Measurements from ENCODE around the gene RASSF7. TPM values are rescaled to one million over a fixed set of nuclear protein-coding genes. Genes with fewer than 3 reads are reported as not detected.

Gene RASSF7
- total RNA-seq, 4 donors from 2014 or later, result 0.56 to 2.4 (median 0.70) TPM

DNA sequence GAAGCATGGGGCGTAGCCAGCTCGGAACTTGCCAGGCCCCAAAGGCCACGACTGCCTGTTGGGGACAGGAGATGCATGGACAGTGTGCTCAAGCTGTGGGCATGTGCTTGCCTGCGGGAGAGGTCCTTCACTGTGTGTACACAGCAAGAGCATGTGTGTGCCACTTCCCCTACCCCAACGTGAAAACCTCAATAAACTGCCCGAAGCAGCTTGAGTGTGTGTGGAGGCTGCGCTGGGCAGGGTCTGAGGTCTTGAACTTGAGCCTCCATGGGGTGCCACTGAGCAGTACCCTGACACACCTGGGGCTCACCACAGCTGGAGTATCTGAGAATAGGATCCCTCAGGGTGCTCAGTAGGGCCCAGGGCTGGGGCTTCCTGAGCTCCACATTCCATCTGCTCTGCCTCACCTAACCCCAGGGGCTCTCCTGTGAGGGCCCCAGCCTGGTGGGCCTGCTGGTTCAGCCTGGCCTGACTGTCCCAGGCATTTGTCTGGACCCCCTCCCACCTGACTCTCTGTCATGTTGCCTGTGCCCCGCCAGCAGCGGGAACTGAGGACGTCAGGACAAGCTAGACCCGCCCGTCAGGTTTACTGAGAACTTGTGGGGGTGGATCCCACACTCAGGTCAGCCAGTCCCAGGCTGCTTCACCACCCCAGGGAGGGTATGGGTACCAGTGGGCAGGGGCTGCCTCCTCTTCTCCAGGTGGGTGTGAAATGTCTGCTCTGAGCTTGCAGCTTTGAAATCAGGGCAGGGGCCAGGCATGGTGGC, 3.2 kb downstream of the RASSF7 start:
- ATAC-seq (no peak), DNase-seq (no peak)
- no peak overlapping the region for H3K27ac ChIP-seq
- no peaks in the 10 kb centered on the region for H3K9me3 ChIP-seq
- in situ Hi-C loops (cut with MboI; ENCODE audit: low sequenced_read_pairs in 4 of 4) (loop anchor here (25.0 kb wide), 2 partner anchors 148 to 173 kb away; partner anchors contain the start of genes EPS8L2 (in 3 of the 4) and TALDO1 (in 1 of the 4)), intact Hi-C loops (cut with DNase I; ENCODE audit: low total_unique reads) (no loop called here)
- H3K36me3 ChIP-seq, result no peaks in the 10 kb centered on the region
- no peak for TF ChIP-seq POLR2A (IDR thresholded peaks at IDR 0.05)
- TF ChIP-seq, protein P1, sequence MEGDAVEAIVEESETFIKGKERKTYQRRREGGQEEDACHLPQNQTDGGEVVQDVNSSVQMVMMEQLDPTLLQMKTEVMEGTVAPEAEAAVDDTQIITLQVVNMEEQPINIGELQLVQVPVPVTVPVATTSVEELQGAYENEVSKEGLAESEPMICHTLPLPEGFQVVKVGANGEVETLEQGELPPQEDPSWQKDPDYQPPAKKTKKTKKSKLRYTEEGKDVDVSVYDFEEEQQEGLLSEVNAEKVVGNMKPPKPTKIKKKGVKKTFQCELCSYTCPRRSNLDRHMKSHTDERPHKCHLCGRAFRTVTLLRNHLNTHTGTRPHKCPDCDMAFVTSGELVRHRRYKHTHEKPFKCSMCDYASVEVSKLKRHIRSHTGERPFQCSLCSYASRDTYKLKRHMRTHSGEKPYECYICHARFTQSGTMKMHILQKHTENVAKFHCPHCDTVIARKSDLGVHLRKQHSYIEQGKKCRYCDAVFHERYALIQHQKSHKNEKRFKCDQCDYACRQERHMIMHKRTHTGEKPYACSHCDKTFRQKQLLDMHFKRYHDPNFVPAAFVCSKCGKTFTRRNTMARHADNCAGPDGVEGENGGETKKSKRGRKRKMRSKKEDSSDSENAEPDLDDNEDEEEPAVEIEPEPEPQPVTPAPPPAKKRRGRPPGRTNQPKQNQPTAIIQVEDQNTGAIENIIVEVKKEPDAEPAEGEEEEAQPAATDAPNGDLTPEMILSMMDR (IDR thresholded peaks at IDR 0.05 in 4 of 5, conservative IDR thresholded peaks at IDR 0.05 in 1 of 5), result no peak
- H3K4me3 ChIP-seq, result no peak overlapping the region
- peaks cover 1 to 4% (median 2%) of the 10 kb centered on the region in 3 donors for H3K27me3 ChIP-seq
- H3K4me1 ChIP-seq, result peaks cover 5 to 19% of the 10 kb centered on the region in 2 donors

DNA sequence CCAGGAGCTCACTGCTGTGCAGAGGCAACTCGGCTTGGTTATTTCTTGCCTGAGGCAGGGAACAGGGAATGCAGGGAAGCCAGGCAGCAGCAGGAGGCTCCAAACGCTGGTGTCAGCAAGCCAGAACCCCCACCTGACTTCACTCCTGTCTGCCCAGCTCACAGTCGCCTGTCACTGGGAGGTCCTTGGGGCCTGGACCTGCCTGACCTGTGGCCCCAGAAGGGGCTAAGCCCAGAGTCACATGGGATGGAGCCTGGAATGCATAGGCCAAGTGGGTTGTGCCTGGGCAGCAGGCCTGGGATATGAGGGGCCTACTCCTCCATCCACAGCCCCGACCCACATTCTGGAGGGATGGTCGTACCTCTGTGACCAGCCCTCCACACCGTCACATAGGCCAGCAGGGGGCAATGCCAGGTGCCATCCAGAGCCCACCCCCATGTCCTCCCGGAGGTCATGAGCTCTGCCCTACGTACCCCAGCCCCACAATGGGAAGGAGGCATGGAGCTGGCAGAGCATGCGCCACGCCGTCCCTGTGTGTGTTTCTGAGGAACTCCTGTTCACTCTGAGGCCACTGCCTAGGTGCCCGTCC, 5.2 kb downstream of the RASSF7 start:
- H3K4me1 ChIP-seq, result peaks cover 8 to 18% of the 10 kb centered on the region in 2 donors
- no peak overlapping the region for H3K27ac ChIP-seq
- H3K36me3 ChIP-seq, result no peaks in the 10 kb centered on the region
- in situ Hi-C loops (cut with MboI; ENCODE audit: low sequenced_read_pairs in 4 of 4) (loop anchor here (25.0 kb wide), 2 partner anchors 146 to 171 kb away; partner anchors contain the start of genes EPS8L2 (in 3 of the 4) and TALDO1 (in 1 of the 4)), intact Hi-C loops (cut with DNase I; ENCODE audit: low total_unique reads) (loop anchor here (5.0 kb wide), 3 partner anchors 59 to 241 kb away; partner anchors contain the start of genes DEAF1, PIDD1, RNH1 and RPLP2)
- no peak overlapping the region for H3K4me3 ChIP-seq
- DNase-seq (no peak), ATAC-seq (no peak)
- no peaks in the 10 kb centered on the region for H3K27me3 ChIP-seq
- H3K9me3 ChIP-seq, result no peaks in the 10 kb centered on the region
- TF ChIP-seq POLR2A (IDR thresholded peaks at IDR 0.05), result no peak
- TF ChIP-seq, protein P1 (IDR thresholded peaks at IDR 0.05 in 4 of 5, conservative IDR thresholded peaks at IDR 0.05 in 1 of 5), result no peak

DNA sequence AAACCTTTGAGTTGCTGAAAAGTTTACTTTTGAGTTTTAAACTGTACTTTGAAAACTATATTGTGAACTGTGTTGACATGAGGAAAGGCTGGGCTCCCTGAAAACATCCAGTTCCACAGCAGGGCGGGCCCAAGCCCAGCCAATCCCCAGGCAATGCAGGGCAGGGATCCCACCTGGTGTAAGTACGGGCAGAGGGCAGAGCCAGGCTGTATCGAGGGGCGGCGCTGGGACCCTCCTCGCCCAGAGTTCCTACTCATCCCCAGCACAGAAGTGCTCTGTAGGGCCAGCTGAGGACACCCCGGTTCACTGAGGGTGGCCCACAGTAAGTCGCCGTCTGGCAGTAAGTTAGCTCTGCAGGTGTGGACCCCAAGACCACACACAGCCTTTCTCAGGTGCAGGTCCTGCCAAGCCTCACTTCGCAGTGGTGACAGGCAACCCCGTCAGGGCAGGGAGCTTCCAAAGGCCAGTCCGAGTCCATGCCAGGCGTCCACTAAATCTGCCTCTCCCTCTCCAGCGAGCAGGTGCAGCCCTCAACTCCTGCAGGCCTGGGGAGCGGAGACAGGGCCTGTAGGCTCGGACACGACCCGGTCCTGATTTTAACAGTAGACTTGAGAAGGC, 6.3 kb downstream of the RASSF7 start:
- TF ChIP-seq, protein P1 (IDR thresholded peaks at IDR 0.05 in 4 of 5, conservative IDR thresholded peaks at IDR 0.05 in 1 of 5), result no peak
- TF ChIP-seq POLR2A (IDR thresholded peaks at IDR 0.05), result no peak
- peak overlapping the region; percentile 81 to 97 (median 86) for H3K27ac ChIP-seq
- no peaks in the 10 kb centered on the region for H3K9me3 ChIP-seq
- intact Hi-C loops (cut with DNase I; ENCODE audit: low total_unique reads) (loop anchor here (5.0 kb wide), 3 partner anchors 60 to 240 kb away; partner anchors contain the start of genes DEAF1, PIDD1, RNH1 and RPLP2), in situ Hi-C loops (cut with MboI; ENCODE audit: low sequenced_read_pairs in 4 of 4) (loop anchor here (25.0 kb wide), 2 partner anchors 145 to 170 kb away; partner anchors contain the start of genes EPS8L2 (in 3 of the 4) and TALDO1 (in 1 of the 4))
- peaks cover 8 to 15% of the 10 kb centered on the region in 2 donors for H3K4me1 ChIP-seq
- H3K36me3 ChIP-seq, result no peaks in the 10 kb centered on the region
- ATAC-seq (no peak), DNase-seq (no peak)
- H3K4me3 ChIP-seq, result peak overlapping the region in 2 of 4 donors; percentile 56 to 59
- H3K27me3 ChIP-seq, result no peaks in the 10 kb centered on the region

DNA sequence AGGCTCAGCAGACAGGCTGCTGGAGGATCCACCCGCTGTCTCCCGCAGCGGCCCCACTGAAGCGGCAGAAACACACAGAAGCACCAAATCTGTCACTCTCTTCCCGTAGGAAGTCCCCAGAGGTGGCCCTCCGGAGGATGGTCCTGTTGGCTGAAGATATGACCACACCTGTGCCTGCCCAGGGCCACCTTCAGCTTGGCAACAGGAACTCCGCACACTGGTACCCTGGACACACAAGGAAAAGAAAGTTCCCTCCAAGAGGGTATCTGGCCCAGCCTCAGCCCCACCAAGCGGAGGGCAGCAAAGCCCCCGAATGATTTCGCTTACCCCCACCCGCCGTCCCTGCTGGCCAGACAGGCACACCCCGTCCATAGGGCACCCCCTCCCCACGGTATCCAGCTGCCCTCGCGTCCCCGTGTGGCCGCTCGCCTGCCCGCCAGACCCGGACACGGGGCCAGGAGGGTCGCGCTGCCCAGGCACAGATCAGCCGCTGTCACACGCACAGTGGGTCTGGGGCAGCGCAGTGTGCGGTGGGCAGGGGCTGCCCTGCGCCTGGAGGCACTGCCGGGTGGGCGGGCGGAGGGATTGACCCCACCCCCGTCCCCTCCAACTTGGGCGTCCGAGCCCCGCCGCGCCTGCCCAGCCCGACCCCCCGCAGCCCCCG, 7.0 kb downstream of the RASSF7 start:
- no peak for DNase-seq
- ATAC-seq, result peak; percentile 14
- Histone ChIP-seq H3K4me3 (peak overlapping the region; percentile 56 to 74 (median 60)), H3K27ac (peak overlapping the region; percentile 81 to 97 (median 86)), H3K27me3 (no peaks in the 10 kb centered on the region), H3K4me1 (peaks cover 8 to 16% of the 10 kb centered on the region in 2 donors), H3K36me3 (no peaks in the 10 kb centered on the region), H3K9me3 (no peaks in the 10 kb centered on the region)
- intact Hi-C loops (cut with DNase I; ENCODE audit: low total_unique reads) (loop anchor here (1.0 to 5.0 kb wide), 7 partner anchors 7 to 240 kb away; partner anchors contain the start of genes DEAF1, HRAS, IRF7 and LMNTD2), in situ Hi-C loops (cut with MboI; ENCODE audit: low sequenced_read_pairs in 4 of 4) (loop anchor here (25.0 kb wide), 2 partner anchors 145 to 170 kb away; partner anchors contain the start of genes EPS8L2 (in 3 of the 4) and TALDO1 (in 1 of the 4))
- TF ChIP-seq POLR2A (IDR thresholded peaks at IDR 0.05), result no peak
- TF ChIP-seq, protein P1 (IDR thresholded peaks at IDR 0.05 in 4 of 5, conservative IDR thresholded peaks at IDR 0.05 in 1 of 5), result no peak
